ENCODE results near the gene VTA1. TPM values are rescaled to one million over a fixed set of nuclear protein-coding genes. Genes with fewer than 3 reads are reported as not detected.

VTA1 gene
- total RNA-seq, 1 experiment from 2014 or later, result 55.1 TPM

DNA sequence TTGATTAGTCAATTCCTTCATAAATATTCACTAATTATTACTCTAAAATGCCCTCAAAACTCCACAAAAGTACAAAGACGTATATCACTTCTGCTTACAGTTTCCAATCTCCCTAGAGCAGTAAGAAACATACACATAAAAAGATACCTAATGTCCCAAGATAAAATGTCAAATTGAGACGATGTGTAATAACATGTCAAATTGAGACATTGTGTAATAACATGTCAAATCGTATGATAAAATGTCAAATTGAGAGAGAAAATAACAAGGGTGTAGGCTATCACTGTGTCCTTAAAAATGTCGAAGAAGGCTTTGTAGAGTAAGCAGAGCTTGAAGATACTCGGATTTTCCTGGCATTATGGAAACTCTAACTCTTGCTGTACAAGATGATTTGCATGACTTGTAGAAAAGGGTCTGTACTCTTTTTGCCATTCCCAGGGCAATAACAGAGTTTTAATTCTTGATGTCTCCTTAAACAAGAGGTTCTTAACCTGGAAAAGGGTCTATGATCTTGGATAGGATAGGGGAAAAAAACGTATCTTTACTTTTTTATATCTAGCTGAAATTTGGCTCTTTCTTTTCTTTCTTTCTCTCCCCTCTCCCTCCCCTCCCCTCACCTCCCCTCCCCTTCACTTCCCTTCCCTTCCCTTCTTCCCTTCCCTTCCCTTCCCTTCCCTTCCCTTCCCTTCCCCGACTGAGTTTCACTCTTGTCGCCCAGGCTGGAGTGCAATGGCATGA lies 87.1 kb downstream of the VTA1 start:
- no peak overlapping the region for H3K27ac Mint-ChIP-seq (ENCODE audit: unreplicated experiment)
- intact Hi-C loops (cut with micrococcal nuclease; ENCODE audit: unreplicated experiment), result no loop called here

GRCh38 chr6:142235272-142235671 lies 88.2 kb downstream of the VTA1 start:
- H3K9me3 Mint-ChIP-seq (ENCODE audit: unreplicated experiment), result no peaks in the 10 kb centered on the region
- TF ChIP-seq, protein P1, sequence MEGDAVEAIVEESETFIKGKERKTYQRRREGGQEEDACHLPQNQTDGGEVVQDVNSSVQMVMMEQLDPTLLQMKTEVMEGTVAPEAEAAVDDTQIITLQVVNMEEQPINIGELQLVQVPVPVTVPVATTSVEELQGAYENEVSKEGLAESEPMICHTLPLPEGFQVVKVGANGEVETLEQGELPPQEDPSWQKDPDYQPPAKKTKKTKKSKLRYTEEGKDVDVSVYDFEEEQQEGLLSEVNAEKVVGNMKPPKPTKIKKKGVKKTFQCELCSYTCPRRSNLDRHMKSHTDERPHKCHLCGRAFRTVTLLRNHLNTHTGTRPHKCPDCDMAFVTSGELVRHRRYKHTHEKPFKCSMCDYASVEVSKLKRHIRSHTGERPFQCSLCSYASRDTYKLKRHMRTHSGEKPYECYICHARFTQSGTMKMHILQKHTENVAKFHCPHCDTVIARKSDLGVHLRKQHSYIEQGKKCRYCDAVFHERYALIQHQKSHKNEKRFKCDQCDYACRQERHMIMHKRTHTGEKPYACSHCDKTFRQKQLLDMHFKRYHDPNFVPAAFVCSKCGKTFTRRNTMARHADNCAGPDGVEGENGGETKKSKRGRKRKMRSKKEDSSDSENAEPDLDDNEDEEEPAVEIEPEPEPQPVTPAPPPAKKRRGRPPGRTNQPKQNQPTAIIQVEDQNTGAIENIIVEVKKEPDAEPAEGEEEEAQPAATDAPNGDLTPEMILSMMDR (IDR thresholded peaks at IDR 0.05; ENCODE audit: insufficient read depth in 1 of 2, low read depth in 1 of 2, low read length in 1 of 2, severe bottlenecking in 1 of 2, unreplicated experiment in 1 of 2), result no peak
- H3K9me3 ChIP-seq, result peaks cover 3% of the 10 kb centered on the region; the same call in 1 of the 2 replicates
- H3K4me1 Mint-ChIP-seq (ENCODE audit: low read depth, unreplicated experiment), result peaks cover 6% of the 10 kb centered on the region
- no peak overlapping the region for H3K27ac Mint-ChIP-seq (ENCODE audit: unreplicated experiment)
- H3K4me3 Mint-ChIP-seq (ENCODE audit: unreplicated experiment), result no peak overlapping the region
- POLR2A ChIA-PET, result no interaction called here
- H3K4me3 ChIP-seq (ENCODE audit: low read depth, low read length), result no peak overlapping the region
- H3K27me3 ChIP-seq (replicated peaks; ENCODE audit: control insufficient read depth, insufficient read depth, low read length), result no peaks in the 10 kb centered on the region
- BruUV-seq (replicated peaks), result no TSS peak
- DNase-seq, result no peak
- CTCF ChIA-PET, result no interaction called here
- intact Hi-C loops (cut with micrococcal nuclease; ENCODE audit: unreplicated experiment), result no loop called here
- no peaks in the 10 kb centered on the region for H3K36me3 ChIP-seq (ENCODE audit: control insufficient read depth, insufficient read depth, low read length)
- 0 out of 2 replicates have a peak, but pooled peaks cover 4% of the 10 kb centered on the region for H3K4me1 ChIP-seq
- no peaks in the 10 kb centered on the region for H3K36me3 Mint-ChIP-seq (ENCODE audit: insufficient read depth, unreplicated experiment)
- no peaks in the 10 kb centered on the region for H3K27me3 Mint-ChIP-seq (ENCODE audit: insufficient read depth, unreplicated experiment)

More for the DNA sequence above, 87.1 kb downstream of the VTA1 start:
- peaks cover 3% of the 10 kb centered on the region; the same call in 1 of the 2 replicates for H3K9me3 ChIP-seq
- Mint-ChIP-seq H3K9me3 (ENCODE audit: unreplicated experiment) (no peaks in the 10 kb centered on the region), H3K36me3 (ENCODE audit: insufficient read depth, unreplicated experiment) (no peaks in the 10 kb centered on the region), H3K27me3 (ENCODE audit: insufficient read depth, unreplicated experiment) (no peaks in the 10 kb centered on the region), H3K4me3 (ENCODE audit: unreplicated experiment) (no peak overlapping the region), H3K4me1 (ENCODE audit: low read depth, unreplicated experiment) (peaks cover 6% of the 10 kb centered on the region)
- ChIA-PET CTCF (no interaction called here), POLR2A (no interaction called here)
- H3K4me3 ChIP-seq (ENCODE audit: low read depth, low read length), result no peak overlapping the region
- TF ChIP-seq, protein P1 (IDR thresholded peaks at IDR 0.05; ENCODE audit: insufficient read depth in 1 of 2, low read depth in 1 of 2, low read length in 1 of 2, severe bottlenecking in 1 of 2, unreplicated experiment in 1 of 2), result no peak
- no TSS peak for BruUV-seq (replicated peaks)
- no peaks in the 10 kb centered on the region for H3K4me1 ChIP-seq
- no peaks in the 10 kb centered on the region for H3K36me3 ChIP-seq (ENCODE audit: control insufficient read depth, insufficient read depth, low read length)
- no peak for DNase-seq
- no peaks in the 10 kb centered on the region for H3K27me3 ChIP-seq (replicated peaks; ENCODE audit: control insufficient read depth, insufficient read depth, low read length)

DNA sequence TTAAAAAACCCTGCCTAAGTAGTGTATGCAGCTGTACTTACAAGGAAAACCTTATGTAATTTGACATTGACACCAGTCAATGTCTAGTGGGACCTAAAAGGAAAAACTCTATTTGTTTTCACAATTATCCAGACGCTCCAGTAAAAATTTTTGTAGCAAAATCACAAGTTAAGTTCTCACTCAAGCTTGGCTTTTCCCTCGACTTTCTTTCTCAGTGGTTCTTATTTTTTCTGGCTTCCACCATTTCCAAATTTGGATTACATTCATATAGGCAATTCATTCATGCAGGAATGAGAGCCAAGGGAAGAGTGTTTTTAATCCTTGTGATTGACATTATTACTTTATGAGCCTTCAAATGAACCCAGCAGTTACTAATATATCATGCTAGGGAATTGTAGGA lies 88.7 kb downstream of the VTA1 start:
- Mint-ChIP-seq H3K27me3 (ENCODE audit: insufficient read depth, unreplicated experiment) (no peaks in the 10 kb centered on the region), H3K4me1 (ENCODE audit: low read depth, unreplicated experiment) (peaks cover 6% of the 10 kb centered on the region), H3K4me3 (ENCODE audit: unreplicated experiment) (no peak overlapping the region), H3K9me3 (ENCODE audit: unreplicated experiment) (no peaks in the 10 kb centered on the region), H3K27ac (ENCODE audit: unreplicated experiment) (no peak overlapping the region), H3K36me3 (ENCODE audit: insufficient read depth, unreplicated experiment) (no peaks in the 10 kb centered on the region)
- DNase-seq, result no peak
- Histone ChIP-seq H3K4me3 (ENCODE audit: low read depth, low read length) (no peak overlapping the region), H3K27me3 (replicated peaks; ENCODE audit: control insufficient read depth, insufficient read depth, low read length) (no peaks in the 10 kb centered on the region), H3K4me1 (0 out of 2 replicates have a peak, but pooled peaks cover 4% of the 10 kb centered on the region), H3K36me3 (ENCODE audit: control insufficient read depth, insufficient read depth, low read length) (no peaks in the 10 kb centered on the region), H3K9me3 (peaks cover 3% of the 10 kb centered on the region; the same call in 1 of the 2 replicates)
- ChIA-PET POLR2A (no interaction called here), CTCF (no interaction called here)
- TF ChIP-seq, protein P1 (IDR thresholded peaks at IDR 0.05; ENCODE audit: insufficient read depth in 1 of 2, low read depth in 1 of 2, low read length in 1 of 2, severe bottlenecking in 1 of 2, unreplicated experiment in 1 of 2), result no peak
- no TSS peak for BruUV-seq (replicated peaks)
- intact Hi-C loops (cut with micrococcal nuclease; ENCODE audit: unreplicated experiment), result no loop called here

Measured in Caco-2 (cell line).